ENCODE results near the gene SSR3. TPM values are rescaled to one million over a fixed set of nuclear protein-coding genes. Genes with fewer than 3 reads are reported as not detected.

Gene SSR3
- total and polyA plus RNA-seq, 9 of the 15 experiments (the other 6 are each of a cell fraction or from before 2014, with no cell fraction given): 104 to 464 (median 307) TPM

GRCh38 chr3:156535162-156535627 lies 19.7 kb downstream of the SSR3 start (continued):
- TF ChIP-seq YY1 (IDR thresholded peaks at IDR 0.05; ENCODE audit: borderline replicate concordance in 1 of 3, control insufficient read depth in 1 of 3, extremely low read depth in 1 of 3, insufficient read depth in 3 of 3, insufficient read length in 1 of 3, insufficient replicate concordance in 2 of 3, low read depth in 1 of 3, low read length in 2 of 3) (no peak), ZNF3 (CRISPR knock-in tag; IDR thresholded peaks at IDR 0.05) (no peak), CTBP1 (IDR thresholded peaks at IDR 0.05; ENCODE audit: borderline replicate concordance) (no peak; the same call in 1 of the 2 replicates), SOX6 (IDR thresholded peaks at IDR 0.05) (no peak), ADNP (tag; IDR thresholded peaks at IDR 0.05) (no peak), TCF7 (IDR thresholded peaks at IDR 0.05; ENCODE audit: borderline replicate concordance) (no peak), CREB1 (IDR thresholded peaks at IDR 0.05) (no peak), CREB1 (CRISPR knock-in tag; IDR thresholded peaks at IDR 0.05) (no peak), SRSF9 (IDR thresholded peaks at IDR 0.05; ENCODE audit: borderline replicate concordance, low read depth, low read length) (no peak), MEIS2 (IDR thresholded peaks at IDR 0.05; ENCODE audit: partially characterized antibody) (peak; percentile 26), ZBTB2 (IDR thresholded peaks at IDR 0.05) (no peak), HDAC3 (IDR thresholded peaks at IDR 0.05; ENCODE audit: borderline replicate concordance, partially characterized antibody) (no peak), MAFG (tag; conservative IDR thresholded peaks at IDR 0.05) (no peak), MCM3 (IDR thresholded peaks at IDR 0.05) (no peak), HNRNPLL (IDR thresholded peaks at IDR 0.05; ENCODE audit: low read depth, low read length, poor library complexity, severe bottlenecking) (no peak), CBFA2T2 (conservative IDR thresholded peaks at IDR 0.05) (no peak), HMGN3 (IDR thresholded peaks at IDR 0.05; ENCODE audit: borderline replicate concordance, extremely low read depth, insufficient read length, low read depth, low read length) (no peak), NCOA1 (IDR thresholded peaks at IDR 0.05; ENCODE audit: low read depth) (no peak), NCOR1 (IDR thresholded peaks at IDR 0.05) (no peak; the same call in 1 of the 2 replicates), MECOM (CRISPR knock-in tag; IDR thresholded peaks at IDR 0.05) (no peak), GATA2 (CRISPR knock-in tag; IDR thresholded peaks at IDR 0.05) (no peak), KAT7 (CRISPR knock-in tag; IDR thresholded peaks at IDR 0.05; ENCODE audit: borderline replicate concordance) (no peak)
- TF ChIP-seq, protein P1, sequence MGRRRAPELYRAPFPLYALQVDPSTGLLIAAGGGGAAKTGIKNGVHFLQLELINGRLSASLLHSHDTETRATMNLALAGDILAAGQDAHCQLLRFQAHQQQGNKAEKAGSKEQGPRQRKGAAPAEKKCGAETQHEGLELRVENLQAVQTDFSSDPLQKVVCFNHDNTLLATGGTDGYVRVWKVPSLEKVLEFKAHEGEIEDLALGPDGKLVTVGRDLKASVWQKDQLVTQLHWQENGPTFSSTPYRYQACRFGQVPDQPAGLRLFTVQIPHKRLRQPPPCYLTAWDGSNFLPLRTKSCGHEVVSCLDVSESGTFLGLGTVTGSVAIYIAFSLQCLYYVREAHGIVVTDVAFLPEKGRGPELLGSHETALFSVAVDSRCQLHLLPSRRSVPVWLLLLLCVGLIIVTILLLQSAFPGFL (CRISPR knock-in tag; IDR thresholded peaks at IDR 0.05): no peak
- TF ChIP-seq, protein P2, sequence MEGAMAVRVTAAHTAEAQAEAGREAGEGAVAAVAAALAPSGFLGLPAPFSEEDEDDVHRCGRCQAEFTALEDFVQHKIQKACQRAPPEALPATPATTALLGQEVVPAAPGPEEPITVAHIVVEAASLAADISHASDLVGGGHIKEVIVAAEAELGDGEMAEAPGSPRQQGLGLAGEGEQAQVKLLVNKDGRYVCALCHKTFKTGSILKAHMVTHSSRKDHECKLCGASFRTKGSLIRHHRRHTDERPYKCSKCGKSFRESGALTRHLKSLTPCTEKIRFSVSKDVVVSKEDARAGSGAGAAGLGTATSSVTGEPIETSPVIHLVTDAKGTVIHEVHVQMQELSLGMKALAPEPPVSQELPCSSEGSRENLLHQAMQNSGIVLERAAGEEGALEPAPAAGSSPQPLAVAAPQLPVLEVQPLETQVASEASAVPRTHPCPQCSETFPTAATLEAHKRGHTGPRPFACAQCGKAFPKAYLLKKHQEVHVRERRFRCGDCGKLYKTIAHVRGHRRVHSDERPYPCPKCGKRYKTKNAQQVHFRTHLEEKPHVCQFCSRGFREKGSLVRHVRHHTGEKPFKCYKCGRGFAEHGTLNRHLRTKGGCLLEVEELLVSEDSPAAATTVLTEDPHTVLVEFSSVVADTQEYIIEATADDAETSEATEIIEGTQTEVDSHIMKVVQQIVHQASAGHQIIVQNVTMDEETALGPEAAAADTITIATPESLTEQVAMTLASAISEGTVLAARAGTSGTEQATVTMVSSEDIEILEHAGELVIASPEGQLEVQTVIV (CRISPR knock-in tag; IDR thresholded peaks at IDR 0.05; ENCODE audit: borderline replicate concordance): no peak
- TF ChIP-seq, protein P3, sequence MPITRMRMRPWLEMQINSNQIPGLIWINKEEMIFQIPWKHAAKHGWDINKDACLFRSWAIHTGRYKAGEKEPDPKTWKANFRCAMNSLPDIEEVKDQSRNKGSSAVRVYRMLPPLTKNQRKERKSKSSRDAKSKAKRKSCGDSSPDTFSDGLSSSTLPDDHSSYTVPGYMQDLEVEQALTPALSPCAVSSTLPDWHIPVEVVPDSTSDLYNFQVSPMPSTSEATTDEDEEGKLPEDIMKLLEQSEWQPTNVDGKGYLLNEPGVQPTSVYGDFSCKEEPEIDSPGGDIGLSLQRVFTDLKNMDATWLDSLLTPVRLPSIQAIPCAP (CRISPR knock-in tag; IDR thresholded peaks at IDR 0.05; ENCODE audit: borderline replicate concordance): no peak
